Upper lobe of right lung (tissue), 1 donor: ENCODE data around the gene ABHD2. TPM values are rescaled to one million over a fixed set of nuclear protein-coding genes. Genes with fewer than 3 reads are reported as not detected.
A peak's percentile ranks its signal among the peaks of the same experiment; 100 is the strongest.

ENCODE experiments used
- ATAC-seq: fragments of 200-7000 bp; cut with Tn5 transposase; one replicate; pipeline ENCODE4 v1.9.1; 2020; ENCODE audit warnings: mild to moderate bottlenecking, moderate library complexity
- DNase-seq: peaks from one replicate; pipeline ENCODE4 v3.0.0-alpha.2; 2020
- H3K27ac ChIP-seq: fragments of 200-600 bp; one replicate; pipeline ENCODE4 v1.8.0; 2022
- H3K27me3 ChIP-seq: fragments of 200-600 bp; one replicate; pipeline ENCODE4 v1.8.0; 2022; ENCODE audit warnings: mild to moderate bottlenecking
- H3K36me3 ChIP-seq: fragments of 200-600 bp; one replicate; pipeline ENCODE4 v1.8.0; 2022
- H3K4me1 ChIP-seq: fragments of 200-600 bp; one replicate; pipeline ENCODE4 v1.8.0; 2022
- H3K4me3 ChIP-seq: fragments of 200-600 bp; one replicate; pipeline ENCODE4 v1.8.0; 2022; ENCODE audit warnings: mild to moderate bottlenecking
- H3K9me3 ChIP-seq: fragments of 200-600 bp; one replicate; pipeline ENCODE4 v1.8.0; 2022
- CTCF ChIP-seq: fragments of 200-600 bp; IDR thresholded peaks from one replicate; pipeline ENCODE4 v1.8.0; 2022; ENCODE audit warnings: antibody characterized with exemption
- intact Hi-C: fragments of 100-400 bp; cut with DNase I; formaldehyde crosslinking; loops from one replicate; pipeline ENCODE4 v1.11.0; 2022
- total RNA-seq: library from RNA; stranded (reverse); fragmentation: NEBNext Ultra II Directional; extraction: Animal tissue kit (Norgen Biotek cat#: 25700); gene quantifications from one replicate; pipeline ENCODE4 v1.2.1, GENCODE V29; 2021
- donor health status: DM: no; HTN: yes; CAD: no; lungs with severe emphysema.

Gene ABHD2
- total RNA-seq, 1 donor from 2014 or later = 182 TPM

DNA sequence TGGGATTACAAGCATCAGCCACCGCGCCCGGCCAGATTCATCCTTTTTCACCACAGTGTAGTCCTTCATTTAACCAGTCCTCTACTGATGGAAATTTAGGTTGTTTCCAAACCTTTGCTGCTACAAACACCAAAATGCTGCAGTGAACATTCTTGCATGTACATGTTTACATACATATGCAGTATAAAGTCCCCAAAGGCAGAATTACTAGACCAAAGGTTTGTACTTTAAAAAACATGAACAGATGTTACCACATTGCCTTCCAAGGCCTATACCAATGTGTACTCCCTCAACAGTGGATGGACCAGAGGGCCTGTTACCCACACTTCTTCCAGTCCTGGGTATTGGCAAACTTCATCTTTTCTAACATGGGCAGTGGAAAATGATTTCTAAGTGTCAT is 82.1 kb downstream of the ABHD2 start:
- H3K27ac ChIP-seq = no peak overlapping the region
- no peak overlapping the region for H3K4me3 ChIP-seq
- peaks cover 17% of the 10 kb centered on the region for H3K36me3 ChIP-seq
- DNase-seq (no peak), ATAC-seq (no peak)
- H3K9me3 ChIP-seq = no peaks in the 10 kb centered on the region
- H3K27me3 ChIP-seq = no peaks in the 10 kb centered on the region
- no peak for TF ChIP-seq CTCF
- intact Hi-C loops = loop anchor here (10.0 kb wide), 1 partner anchor 276 kb away; the partner anchor contains the start of gene HAPLN3
- H3K4me1 ChIP-seq = peaks cover 30% of the 10 kb centered on the region

GRCh38 chr15:89171136-89172072 is 83.1 kb downstream of the ABHD2 start:
- Histone ChIP-seq H3K27ac (no peak overlapping the region), H3K27me3 (no peaks in the 10 kb centered on the region), H3K4me1 (peaks cover 19% of the 10 kb centered on the region), H3K4me3 (no peak overlapping the region), H3K36me3 (peaks cover 27% of the 10 kb centered on the region), H3K9me3 (no peaks in the 10 kb centered on the region)
- TF ChIP-seq CTCF = peak; percentile 71
- intact Hi-C loops = loop anchor here (10.0 kb wide), 1 partner anchor 277 kb away; the partner anchor contains the start of gene HAPLN3
- peak; percentile 84 for ATAC-seq
- DNase-seq = no peak

DNA sequence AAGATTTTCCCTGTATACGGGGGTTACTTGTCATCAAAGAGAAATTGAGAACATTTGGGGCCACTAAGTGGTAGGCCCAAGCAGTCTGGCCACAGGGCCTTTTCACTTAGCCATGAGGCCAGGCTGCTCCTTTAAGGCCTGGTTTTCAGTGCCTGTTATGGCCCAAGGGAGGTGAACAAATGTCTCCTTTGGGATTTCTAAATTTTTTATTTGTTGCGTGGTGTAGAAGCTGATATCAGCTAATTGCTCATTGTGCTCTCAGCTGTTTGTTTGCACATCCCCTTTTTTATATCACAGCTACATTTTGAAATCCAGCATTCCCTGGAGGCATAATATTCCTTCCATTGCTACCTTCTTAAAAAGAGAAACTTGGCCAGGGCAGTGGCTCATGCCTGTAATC is 84.7 kb downstream of the ABHD2 start:
- Histone ChIP-seq H3K4me3 (no peak overlapping the region), H3K27ac (no peak overlapping the region), H3K9me3 (no peaks in the 10 kb centered on the region), H3K4me1 (peaks cover 8% of the 10 kb centered on the region), H3K36me3 (peaks cover 42% of the 10 kb centered on the region), H3K27me3 (no peaks in the 10 kb centered on the region)
- no peak for ATAC-seq
- intact Hi-C loops = loop anchor here (10.0 kb wide), 1 partner anchor 278 kb away; the partner anchor contains the start of gene HAPLN3
- DNase-seq = no peak
- TF ChIP-seq CTCF = no peak

DNA sequence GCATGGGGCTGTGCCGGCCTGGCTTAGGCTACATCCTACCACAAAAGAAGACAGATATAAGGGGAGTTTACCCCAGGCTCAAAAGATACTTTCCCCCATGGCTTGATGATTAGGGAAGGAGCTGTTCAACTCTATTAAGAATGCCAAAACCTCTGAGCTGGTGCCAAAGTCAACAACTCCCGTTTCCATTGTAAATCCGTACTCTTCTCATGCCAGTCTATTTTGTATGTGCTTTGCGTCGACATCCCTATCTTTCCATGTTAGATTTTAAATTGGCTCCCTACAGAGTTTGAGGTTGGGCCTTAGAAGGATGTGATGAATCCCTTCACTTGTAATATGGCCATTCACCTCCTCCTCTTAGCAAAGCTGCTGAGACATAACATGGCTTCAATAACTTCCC is 86.2 kb downstream of the ABHD2 start:
- TF ChIP-seq CTCF = no peak
- H3K27ac ChIP-seq = no peak overlapping the region

GRCh38 chr15:89175617-89176191 is 87.4 kb downstream of the ABHD2 start:
- intact Hi-C loops = loop anchor here (10.0 kb wide), 1 partner anchor 281 kb away; the partner anchor contains the start of gene HAPLN3
- TF ChIP-seq CTCF = no peak
- Histone ChIP-seq H3K4me3 (no peak overlapping the region), H3K27ac (no peak overlapping the region), H3K9me3 (no peaks in the 10 kb centered on the region), H3K4me1 (peaks cover 4% of the 10 kb centered on the region), H3K27me3 (no peaks in the 10 kb centered on the region), H3K36me3 (peaks cover 70% of the 10 kb centered on the region)
- ATAC-seq (no peak), DNase-seq (no peak)

More for the DNA sequence above, 86.2 kb downstream of the ABHD2 start:
- intact Hi-C loops = loop anchor here (10.0 kb wide), 1 partner anchor 280 kb away; the partner anchor contains the start of gene HAPLN3
- H3K27me3 ChIP-seq = no peaks in the 10 kb centered on the region
- H3K9me3 ChIP-seq = no peaks in the 10 kb centered on the region
- ATAC-seq (no peak), DNase-seq (no peak)
- H3K4me1 ChIP-seq = peaks cover 4% of the 10 kb centered on the region
- H3K4me3 ChIP-seq = no peak overlapping the region
- H3K36me3 ChIP-seq = peaks cover 58% of the 10 kb centered on the region
